Measurements from ENCODE around the gene LYRM4.

Gene LYRM4

DNA sequence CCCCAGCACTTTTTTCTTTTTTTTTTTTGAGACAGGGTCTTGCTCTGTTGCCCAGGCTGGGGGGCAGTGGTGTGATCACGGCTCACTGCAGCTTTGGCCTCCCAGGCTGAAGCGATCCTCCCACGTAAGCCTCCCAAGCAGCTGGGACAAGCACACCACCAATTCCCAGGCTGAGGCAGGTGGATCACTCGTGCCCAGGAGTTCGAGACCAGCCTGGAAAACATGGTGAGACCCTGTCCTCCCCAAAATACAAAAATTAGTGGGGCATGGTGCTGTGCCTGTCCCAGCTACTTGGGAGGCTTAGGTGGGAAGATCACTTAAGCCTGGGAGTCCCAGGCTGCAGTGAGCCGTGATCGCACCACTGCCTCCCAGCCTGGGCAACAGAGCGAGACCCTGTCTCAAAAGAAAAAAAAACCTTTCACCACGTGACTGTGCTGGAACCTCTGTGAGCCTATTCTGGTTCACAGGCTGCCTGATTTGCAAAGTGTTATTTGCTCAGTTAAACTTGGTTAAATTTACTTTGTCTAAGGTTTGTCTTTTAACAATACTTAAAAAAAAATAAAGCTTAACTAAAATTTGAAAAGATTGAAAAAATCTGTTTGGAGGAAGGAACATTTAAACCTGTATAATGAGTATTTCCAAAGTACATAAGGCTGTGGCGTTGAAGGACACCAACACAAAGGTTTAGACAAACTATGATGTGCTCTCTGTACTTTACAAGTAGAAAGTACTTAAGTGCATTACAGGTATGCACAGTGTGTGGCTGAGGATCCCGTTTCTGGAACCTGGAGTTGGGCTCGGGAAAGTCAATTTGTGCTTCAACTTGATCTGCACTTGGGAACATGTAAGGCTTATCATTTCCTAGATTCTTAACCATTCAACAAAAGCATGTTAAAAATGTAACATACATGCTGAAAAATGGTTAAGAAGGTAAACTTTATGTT, 120.7 kb downstream of the LYRM4 start:
- H3K4me1 Mint-ChIP-seq (ENCODE audit: low read depth), result no peaks in the 10 kb centered on the region
- H3K27me3 Mint-ChIP-seq (ENCODE audit: low read depth), result no peaks in the 10 kb centered on the region
- no peak for DNase-seq (ENCODE audit: low spot score)
- H3K4me3 Mint-ChIP-seq, result no peak overlapping the region
- no peaks in the 10 kb centered on the region for H3K36me3 Mint-ChIP-seq (ENCODE audit: low read depth)
- H3K9me3 Mint-ChIP-seq, result no peaks in the 10 kb centered on the region
- no peak overlapping the region for H3K27ac Mint-ChIP-seq

DNA sequence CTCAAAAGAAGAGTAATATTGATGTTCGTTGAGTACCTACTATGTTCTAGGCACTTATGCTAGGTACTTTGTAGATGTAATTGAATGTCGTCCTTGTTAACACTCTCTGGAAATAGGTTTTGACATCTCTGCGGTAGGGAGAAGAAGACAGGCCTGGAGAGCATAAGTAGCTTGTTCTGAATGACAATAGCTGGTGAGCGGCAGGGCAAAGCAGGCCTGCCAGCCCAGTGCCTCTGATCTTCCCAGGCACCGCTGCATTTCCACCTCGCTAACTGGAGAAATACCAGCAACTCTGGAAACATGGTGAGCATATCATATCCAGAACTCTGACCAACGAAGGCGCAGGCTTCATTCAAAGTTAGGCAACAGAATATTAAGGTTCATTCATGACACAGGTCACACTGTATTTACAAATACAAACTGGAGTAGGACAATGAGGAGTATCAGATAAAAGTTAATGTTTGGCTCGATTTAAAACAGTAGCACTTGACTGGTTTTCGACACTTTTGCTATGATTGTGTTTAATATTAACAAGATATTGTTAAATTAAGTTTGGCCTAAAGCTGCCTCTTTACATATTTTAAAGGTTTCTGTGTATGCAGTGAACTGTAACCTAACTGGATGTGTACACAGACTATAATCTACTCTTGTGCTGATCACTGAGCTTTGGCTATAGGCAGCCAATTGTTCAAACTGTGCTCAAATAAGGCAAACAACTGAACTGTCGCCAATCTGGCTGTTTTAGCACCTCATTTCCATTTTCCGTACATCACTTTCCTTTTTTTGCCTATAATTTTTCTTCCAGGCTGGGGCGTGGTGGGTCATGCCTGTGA, 121.5 kb downstream of the LYRM4 start:
- Mint-ChIP-seq H3K4me3 (no peak overlapping the region), H3K27me3 (ENCODE audit: low read depth) (no peaks in the 10 kb centered on the region), H3K27ac (no peak overlapping the region), H3K36me3 (ENCODE audit: low read depth) (no peaks in the 10 kb centered on the region), H3K9me3 (no peaks in the 10 kb centered on the region), H3K4me1 (ENCODE audit: low read depth) (no peaks in the 10 kb centered on the region)
- no peak for DNase-seq (ENCODE audit: low spot score)

DNA sequence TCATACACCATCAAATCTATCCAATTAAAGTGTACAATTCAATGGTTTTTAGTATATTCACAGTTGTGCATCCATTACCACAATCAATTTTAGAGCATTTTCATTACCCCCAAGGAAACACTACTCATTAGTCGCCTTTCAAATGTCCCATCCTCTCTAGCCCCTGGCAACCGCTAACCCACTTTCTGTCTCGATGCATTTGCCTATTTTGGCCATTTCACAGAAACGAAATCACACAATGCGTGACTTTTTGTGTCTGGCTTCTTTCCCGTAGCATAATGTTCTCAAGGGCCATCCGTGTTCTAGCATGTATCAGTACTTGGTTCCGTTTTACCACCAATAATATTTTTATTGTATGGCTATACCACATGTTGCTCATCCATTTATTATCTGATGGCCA, 123.9 kb downstream of the LYRM4 start:
- no peaks in the 10 kb centered on the region for H3K27me3 Mint-ChIP-seq (ENCODE audit: low read depth)
- H3K9me3 Mint-ChIP-seq, result no peaks in the 10 kb centered on the region
- DNase-seq (ENCODE audit: low spot score), result no peak
- H3K4me3 Mint-ChIP-seq, result no peak overlapping the region
- no peaks in the 10 kb centered on the region for H3K4me1 Mint-ChIP-seq (ENCODE audit: low read depth)
- no peak overlapping the region for H3K27ac Mint-ChIP-seq
- H3K36me3 Mint-ChIP-seq (ENCODE audit: low read depth), result no peaks in the 10 kb centered on the region

DNA sequence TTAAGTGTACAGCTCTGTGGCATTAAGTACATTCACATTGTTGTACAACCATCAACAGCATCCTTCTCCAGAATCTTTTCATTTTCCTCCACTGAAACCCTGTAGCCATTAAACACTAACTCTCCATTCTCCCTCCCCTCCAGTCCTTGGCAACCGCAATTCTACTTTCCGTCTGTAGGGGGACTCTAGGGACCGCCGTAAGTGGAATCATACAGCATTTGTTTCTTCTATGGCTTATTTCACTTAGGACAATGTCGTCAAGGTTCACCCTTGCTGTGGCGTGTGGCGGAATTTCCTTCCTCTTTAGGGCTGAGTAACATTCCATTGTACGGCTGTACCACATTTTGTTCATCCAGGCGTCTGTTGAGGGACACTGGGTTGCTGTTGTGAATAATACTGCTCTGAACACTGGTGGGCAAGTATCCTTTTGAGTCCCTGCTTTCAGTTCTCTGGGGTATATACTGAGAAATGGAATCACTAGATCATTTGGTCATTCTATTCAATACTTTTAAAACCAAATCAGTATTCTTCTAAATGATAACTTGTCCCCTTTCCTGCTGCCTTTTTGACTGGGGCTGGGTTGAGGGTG, 124.9 kb downstream of the LYRM4 start:
- Mint-ChIP-seq H3K4me1 (ENCODE audit: low read depth) (no peaks in the 10 kb centered on the region), H3K9me3 (no peaks in the 10 kb centered on the region), H3K36me3 (ENCODE audit: low read depth) (no peaks in the 10 kb centered on the region), H3K4me3 (no peak overlapping the region), H3K27me3 (ENCODE audit: low read depth) (no peaks in the 10 kb centered on the region), H3K27ac (no peak overlapping the region)
- DNase-seq (ENCODE audit: low spot score), result peak; percentile 15

DNA sequence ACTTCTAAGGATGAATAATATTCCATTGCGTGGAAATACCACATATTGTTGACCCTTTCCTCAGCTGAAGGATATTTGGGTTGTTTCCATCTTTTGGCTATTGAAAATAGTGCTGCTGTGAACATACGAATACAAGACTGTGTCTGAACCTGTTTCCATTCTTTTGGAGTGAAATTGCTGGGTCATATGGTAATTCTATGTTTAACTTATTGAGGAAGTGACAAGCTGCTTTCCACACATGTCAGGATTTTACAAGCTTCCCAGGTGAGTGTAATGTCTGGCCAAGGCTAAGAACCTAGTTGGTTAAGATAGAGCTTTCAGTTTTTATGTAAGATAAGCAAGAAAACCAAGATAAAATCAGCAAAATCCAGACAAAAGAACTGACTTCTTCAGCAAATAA, 126.8 kb downstream of the LYRM4 start:
- Mint-ChIP-seq H3K9me3 (no peaks in the 10 kb centered on the region), H3K4me1 (ENCODE audit: low read depth) (no peaks in the 10 kb centered on the region), H3K27ac (no peak overlapping the region), H3K27me3 (ENCODE audit: low read depth) (no peaks in the 10 kb centered on the region), H3K4me3 (no peak overlapping the region), H3K36me3 (ENCODE audit: low read depth) (no peaks in the 10 kb centered on the region)
- DNase-seq (ENCODE audit: low spot score), result no peak

DNA sequence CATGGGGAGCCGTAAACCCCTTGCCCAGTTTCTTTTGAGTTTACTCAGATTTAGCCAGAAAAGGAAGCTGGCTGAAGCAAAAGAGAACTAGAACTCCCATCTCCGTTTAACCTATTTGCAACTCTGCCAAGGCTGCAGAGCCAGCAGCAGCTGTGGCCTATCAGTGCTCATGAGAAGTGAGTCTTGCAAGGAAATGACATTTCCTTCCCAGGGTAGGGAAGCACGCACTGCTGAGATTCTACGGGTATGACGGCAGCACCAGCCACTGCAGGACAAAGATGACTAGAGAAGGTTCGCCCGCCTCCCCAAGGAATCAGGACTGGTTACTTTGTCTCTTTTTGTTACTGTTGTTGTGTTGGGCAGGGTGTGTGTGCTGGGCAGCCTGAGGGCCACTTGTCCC, 128.0 kb downstream of the LYRM4 start:
- H3K4me3 Mint-ChIP-seq, result no peak overlapping the region
- no peak overlapping the region for H3K27ac Mint-ChIP-seq

DNA sequence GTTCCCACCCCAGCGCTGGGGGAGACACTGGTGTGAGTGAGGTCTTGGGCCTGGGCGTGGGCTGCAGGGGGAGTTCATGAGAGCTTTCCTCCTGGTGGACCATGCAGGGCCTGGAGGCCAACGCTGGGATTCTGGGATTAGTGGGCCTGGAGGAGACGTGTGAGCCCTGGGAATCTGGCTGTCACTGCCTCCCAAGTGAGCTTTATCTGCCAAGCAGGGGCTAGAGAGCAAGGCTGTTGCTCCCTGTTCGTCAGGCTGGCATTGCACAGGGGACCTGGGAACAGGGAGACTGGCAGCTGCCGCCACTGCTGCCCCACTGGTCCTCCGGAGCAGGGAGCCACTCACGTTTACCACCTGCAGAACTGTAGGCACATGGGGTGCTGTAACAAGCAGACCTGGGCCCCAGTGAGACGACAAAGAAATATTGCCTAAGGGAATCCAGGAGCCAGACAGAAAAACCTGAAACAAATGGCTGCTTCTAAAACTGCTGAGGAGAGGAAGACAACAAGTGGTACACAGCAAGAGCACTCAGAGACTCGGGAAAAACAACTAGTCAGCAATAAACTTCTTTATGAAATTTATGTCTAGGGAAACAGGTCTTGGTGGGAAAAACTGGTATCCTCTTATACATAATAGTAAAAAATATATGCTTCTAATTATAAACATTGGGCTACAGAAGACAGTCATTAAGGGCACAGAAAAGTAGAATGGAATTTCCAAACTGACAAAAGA, 130.4 kb downstream of the LYRM4 start:
- Mint-ChIP-seq H3K27ac (no peak overlapping the region), H3K27me3 (ENCODE audit: low read depth) (no peaks in the 10 kb centered on the region), H3K4me1 (ENCODE audit: low read depth) (no peaks in the 10 kb centered on the region), H3K4me3 (no peak overlapping the region), H3K36me3 (ENCODE audit: low read depth) (no peaks in the 10 kb centered on the region), H3K9me3 (no peaks in the 10 kb centered on the region)
- no peak for DNase-seq (ENCODE audit: low spot score)

More for the DNA sequence above, 128.0 kb downstream of the LYRM4 start:
- no peaks in the 10 kb centered on the region for H3K4me1 Mint-ChIP-seq (ENCODE audit: low read depth)
- no peak for DNase-seq (ENCODE audit: low spot score)
- no peaks in the 10 kb centered on the region for H3K9me3 Mint-ChIP-seq
- no peaks in the 10 kb centered on the region for H3K36me3 Mint-ChIP-seq (ENCODE audit: low read depth)
- no peaks in the 10 kb centered on the region for H3K27me3 Mint-ChIP-seq (ENCODE audit: low read depth)

DNA sequence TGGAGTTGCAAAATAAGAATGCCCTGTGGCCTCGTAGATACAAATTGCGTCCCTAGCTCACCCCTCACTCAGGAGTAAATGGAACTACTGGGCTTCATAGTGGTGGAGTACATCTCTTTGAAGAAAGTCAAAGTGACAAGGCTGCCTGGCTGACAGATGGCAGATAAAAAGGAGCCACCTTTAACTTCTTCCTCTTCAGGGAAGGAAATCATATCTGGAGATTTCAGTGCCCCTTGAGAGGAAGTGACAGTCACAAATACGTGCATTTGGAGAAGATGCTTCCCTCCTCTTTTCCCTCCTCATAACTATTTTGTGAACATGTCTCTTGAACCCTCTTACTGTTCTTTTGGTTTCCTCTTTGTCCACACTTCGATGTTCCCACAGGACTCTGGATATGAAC, 132.4 kb downstream of the LYRM4 start:
- H3K9me3 Mint-ChIP-seq, result no peaks in the 10 kb centered on the region
- H3K4me3 Mint-ChIP-seq, result no peak overlapping the region
- no peak for DNase-seq (ENCODE audit: low spot score)
- no peaks in the 10 kb centered on the region for H3K4me1 Mint-ChIP-seq (ENCODE audit: low read depth)
- no peaks in the 10 kb centered on the region for H3K36me3 Mint-ChIP-seq (ENCODE audit: low read depth)
- no peaks in the 10 kb centered on the region for H3K27me3 Mint-ChIP-seq (ENCODE audit: low read depth)
- no peak overlapping the region for H3K27ac Mint-ChIP-seq

DNA sequence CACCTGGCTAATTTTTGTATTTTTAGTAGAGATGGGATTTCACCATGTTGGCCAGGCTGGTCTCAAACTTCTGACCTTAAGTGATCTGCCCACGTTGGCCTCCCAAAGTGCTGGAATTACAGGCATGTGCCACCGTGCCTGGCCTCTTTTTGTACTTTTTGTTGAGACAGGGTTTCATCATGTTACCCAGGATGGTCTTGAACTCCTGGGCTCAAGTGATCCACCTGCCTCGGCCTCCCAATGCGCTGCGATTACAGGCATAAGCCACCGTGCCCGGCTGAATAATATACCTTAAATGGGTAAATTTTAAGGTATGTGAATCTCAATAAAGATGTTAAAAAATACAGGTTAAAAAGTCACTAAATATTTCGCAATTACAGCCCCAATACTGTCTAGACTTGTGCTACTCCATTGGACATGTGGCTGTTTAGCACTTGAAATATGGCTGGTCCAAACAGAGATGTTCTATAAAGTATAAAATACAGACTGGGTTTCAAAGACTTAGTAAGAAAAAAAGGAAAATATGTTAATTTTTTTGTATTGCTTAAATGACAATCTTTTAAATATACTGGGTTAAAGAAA, 133.6 kb downstream of the LYRM4 start:
- Mint-ChIP-seq H3K4me1 (ENCODE audit: low read depth) (no peaks in the 10 kb centered on the region), H3K27ac (no peak overlapping the region), H3K27me3 (ENCODE audit: low read depth) (no peaks in the 10 kb centered on the region), H3K9me3 (no peaks in the 10 kb centered on the region), H3K36me3 (ENCODE audit: low read depth) (no peaks in the 10 kb centered on the region), H3K4me3 (no peak overlapping the region)
- no peak for DNase-seq (ENCODE audit: low spot score)

DNA sequence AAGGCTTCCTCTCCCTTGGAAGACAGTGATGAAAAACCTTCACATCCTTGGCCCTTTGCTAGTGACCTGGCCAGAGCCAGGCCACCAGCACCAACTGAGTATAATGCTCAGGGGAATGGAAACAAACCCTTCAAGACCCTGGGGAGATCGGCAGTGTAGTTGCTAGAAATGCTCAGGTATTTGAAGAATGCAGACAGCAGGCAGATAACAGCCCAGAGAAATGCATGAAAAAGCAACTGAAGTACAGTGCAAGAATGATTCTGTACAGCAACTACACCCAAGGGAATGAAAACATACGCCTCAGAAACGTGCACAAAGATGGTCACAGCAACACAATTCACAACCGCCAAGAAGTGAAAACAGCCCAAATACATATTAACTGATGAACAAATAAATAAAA, 134.5 kb downstream of the LYRM4 start:
- H3K36me3 Mint-ChIP-seq (ENCODE audit: low read depth), result no peaks in the 10 kb centered on the region
- no peaks in the 10 kb centered on the region for H3K27me3 Mint-ChIP-seq (ENCODE audit: low read depth)
- H3K9me3 Mint-ChIP-seq, result no peaks in the 10 kb centered on the region
- no peak overlapping the region for H3K4me3 Mint-ChIP-seq
- no peak overlapping the region for H3K27ac Mint-ChIP-seq
- H3K4me1 Mint-ChIP-seq (ENCODE audit: low read depth), result no peaks in the 10 kb centered on the region
- no peak for DNase-seq (ENCODE audit: low spot score)

DNA sequence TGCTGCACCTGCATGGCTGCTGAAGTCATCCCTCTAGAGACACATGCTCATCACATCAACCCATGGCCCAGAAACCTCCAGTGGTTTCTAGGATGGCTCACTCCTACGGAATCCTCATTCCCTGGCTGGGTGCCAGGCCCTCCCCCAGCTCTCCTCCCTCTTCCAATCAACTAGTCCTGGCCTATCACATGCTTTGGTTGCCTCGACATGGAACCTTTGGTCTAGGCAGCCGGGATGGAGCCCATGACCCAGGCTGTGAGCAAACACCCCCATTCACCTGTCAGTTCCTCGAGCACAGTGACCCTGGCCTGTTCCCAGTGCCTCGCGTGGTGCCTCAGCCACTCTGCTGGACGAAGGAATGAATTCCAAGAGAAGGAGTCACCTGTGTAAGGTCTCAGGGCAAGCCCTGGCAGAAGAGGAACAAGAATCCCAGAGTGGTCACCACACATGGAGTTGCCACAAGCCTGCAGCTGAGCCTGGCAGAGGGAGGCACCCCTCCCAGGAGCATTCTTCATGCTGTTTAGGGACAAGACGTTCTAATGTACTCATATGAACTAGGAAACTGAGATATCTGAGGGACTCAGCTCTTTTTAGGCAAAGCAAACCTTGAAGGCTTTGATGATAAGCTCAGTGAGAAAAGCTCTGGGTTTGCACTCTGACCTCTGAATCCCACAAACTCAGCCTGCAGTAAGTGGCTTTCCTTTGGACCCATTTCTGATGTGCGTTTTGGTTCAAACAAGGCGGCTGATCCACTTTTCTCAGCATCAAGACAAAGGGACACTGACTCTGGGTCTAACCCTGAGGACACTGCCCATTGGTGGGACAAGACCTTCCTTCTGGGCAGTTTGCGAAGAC, 135.4 kb downstream of the LYRM4 start:
- no peak overlapping the region for H3K27ac Mint-ChIP-seq
- H3K27me3 Mint-ChIP-seq (ENCODE audit: low read depth), result no peaks in the 10 kb centered on the region
- DNase-seq (ENCODE audit: low spot score), result no peak
- H3K36me3 Mint-ChIP-seq (ENCODE audit: low read depth), result no peaks in the 10 kb centered on the region
- H3K9me3 Mint-ChIP-seq, result no peaks in the 10 kb centered on the region
- H3K4me3 Mint-ChIP-seq, result no peak overlapping the region
- no peaks in the 10 kb centered on the region for H3K4me1 Mint-ChIP-seq (ENCODE audit: low read depth)

DNA sequence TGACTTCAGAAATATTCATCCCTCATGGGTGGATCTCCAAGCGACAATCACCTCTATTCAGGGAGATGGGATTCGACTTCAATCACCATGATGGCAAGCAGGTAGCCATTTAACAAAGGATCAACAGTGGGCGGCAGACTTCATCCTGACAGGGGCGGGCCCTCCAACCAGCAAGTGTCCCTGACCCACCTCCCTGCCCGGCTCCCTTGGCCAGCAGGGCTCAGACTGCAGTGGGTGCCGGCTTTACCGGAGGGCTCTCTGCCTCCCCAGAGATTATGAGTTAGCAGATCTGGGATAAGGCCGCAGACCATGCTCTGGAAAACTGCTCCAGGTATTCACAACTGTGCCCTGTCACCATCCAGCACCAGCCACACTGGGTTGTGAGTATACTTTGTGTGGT, 136.2 kb downstream of the LYRM4 start:
- Mint-ChIP-seq H3K4me1 (ENCODE audit: low read depth) (no peaks in the 10 kb centered on the region), H3K9me3 (no peaks in the 10 kb centered on the region), H3K36me3 (ENCODE audit: low read depth) (no peaks in the 10 kb centered on the region), H3K27me3 (ENCODE audit: low read depth) (no peaks in the 10 kb centered on the region), H3K27ac (no peak overlapping the region), H3K4me3 (no peak overlapping the region)
- DNase-seq (ENCODE audit: low spot score), result no peak

Data from T-helper 2 cell treated with Interferon-gamma antibody and Interleukin-4, amounts not matched to agents 5 μg/mL and 100 μg/mL, for 36 hours (primary cell).